ENCODE data around the gene VWF. TPM values are rescaled to one million over a fixed set of nuclear protein-coding genes. Genes with fewer than 3 reads are reported as not detected.

The VWF gene
- total and polyA plus RNA-seq, 2 of the 13 experiments (the other 11 are each of a cell fraction or from before 2014, with no cell fraction given) = 0.20 to 0.25 TPM

DNA sequence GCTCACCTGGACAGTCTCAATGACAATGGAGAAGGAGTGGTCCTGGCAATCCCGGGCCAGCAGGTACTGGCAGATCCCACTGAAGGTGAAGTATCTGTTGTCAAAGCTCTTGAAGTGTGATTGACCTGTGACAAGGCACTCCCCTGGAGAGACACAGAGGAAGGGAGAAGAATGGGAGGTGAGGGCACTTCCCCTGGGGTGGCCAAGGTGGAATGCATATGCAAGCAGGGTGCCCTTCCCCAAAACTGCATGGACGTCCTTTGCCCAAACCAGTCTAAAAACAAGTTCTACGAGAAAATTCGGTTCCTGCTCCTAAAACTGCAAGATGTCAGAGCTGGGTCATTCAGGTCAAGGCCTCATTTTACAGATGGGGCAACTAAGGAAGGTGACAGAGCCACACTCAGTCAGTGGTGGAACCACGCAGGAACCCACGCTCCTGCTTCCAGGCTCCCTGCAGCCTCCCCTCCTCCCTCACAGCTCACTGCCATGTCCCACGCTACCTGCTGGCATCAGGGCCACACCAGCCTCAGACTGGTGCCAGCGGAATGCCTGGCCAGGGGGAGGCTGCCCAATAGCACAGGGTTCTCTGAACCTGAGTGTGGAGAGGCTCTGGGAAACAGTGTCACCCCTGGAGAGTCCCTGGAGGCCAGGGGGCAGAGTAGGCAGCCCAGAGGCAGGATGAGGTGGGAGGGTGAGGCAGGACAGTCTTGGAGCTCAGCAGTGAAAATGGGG is 59.2 kb downstream of the VWF start (continued):
- TF ChIP-seq, protein P1, sequence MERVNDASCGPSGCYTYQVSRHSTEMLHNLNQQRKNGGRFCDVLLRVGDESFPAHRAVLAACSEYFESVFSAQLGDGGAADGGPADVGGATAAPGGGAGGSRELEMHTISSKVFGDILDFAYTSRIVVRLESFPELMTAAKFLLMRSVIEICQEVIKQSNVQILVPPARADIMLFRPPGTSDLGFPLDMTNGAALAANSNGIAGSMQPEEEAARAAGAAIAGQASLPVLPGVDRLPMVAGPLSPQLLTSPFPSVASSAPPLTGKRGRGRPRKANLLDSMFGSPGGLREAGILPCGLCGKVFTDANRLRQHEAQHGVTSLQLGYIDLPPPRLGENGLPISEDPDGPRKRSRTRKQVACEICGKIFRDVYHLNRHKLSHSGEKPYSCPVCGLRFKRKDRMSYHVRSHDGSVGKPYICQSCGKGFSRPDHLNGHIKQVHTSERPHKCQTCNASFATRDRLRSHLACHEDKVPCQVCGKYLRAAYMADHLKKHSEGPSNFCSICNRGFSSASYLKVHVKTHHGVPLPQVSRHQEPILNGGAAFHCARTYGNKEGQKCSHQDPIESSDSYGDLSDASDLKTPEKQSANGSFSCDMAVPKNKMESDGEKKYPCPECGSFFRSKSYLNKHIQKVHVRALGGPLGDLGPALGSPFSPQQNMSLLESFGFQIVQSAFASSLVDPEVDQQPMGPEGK (CRISPR knock-in tag; IDR thresholded peaks at IDR 0.05) = no peak
- TF ChIP-seq NR2F2 (IDR thresholded peaks at IDR 0.05; ENCODE audit: borderline replicate concordance, low read depth) (no peak), ERF (CRISPR knock-in tag; IDR thresholded peaks at IDR 0.05) (no peak)

GRCh38 chr12:6062757-6063735 is 61.4 kb downstream of the VWF start:
- H3K36me3 ChIP-seq (replicated peaks in 1 of 2; ENCODE audit: control insufficient read depth in 1 of 2, insufficient read depth in 2 of 2, low read length in 2 of 2) = no peaks in the 10 kb centered on the region
- intact Hi-C loops (cut with micrococcal nuclease; ENCODE audit: unreplicated experiment) (loop anchor here (1.0 to 5.0 kb wide), 3 partner anchors 119 to 222 kb away; no protein-coding TSS in a partner anchor), in situ Hi-C loops (cut with HindIII; ENCODE audit: extremely low pct_ligation_motif_present, low pct_unique_long_range_greater_than_20kb) (loop anchor here (5.0 to 25.0 kb wide), 3 partner anchors 119 to 399 kb away; partner anchors contain the start of genes TAPBPL and VAMP1)
- ChIA-PET POLR2A (no interaction called here), CTCF (ENCODE audit: low intra/inter-chr PET ratio, low total read pairs) (interaction anchor here (1.2 to 1.8 kb wide), 3 partner anchors 23 to 222 kb away, joined by 3 to 11 read pairs (median 3); no protein-coding TSS in a partner anchor)
- no TSS peak for BruUV-seq (replicated peaks)
- 26% methylated on average over 17 of the region's 20 CpGs for WGBS (ENCODE audit: low lambda C conversion rate)
- H3K27ac ChIP-seq (ENCODE audit: extremely low read length, insufficient read depth, low read length) = no peak overlapping the region
- FAIRE-seq (peak; percentile 60), ATAC-seq (peak; percentile 73), DNase-seq (ENCODE audit: low spot score) (peak; percentile 24)
- no peak overlapping the region for H2AFZ ChIP-seq (ENCODE audit: low read length)
- no peaks in the 10 kb centered on the region for H4K20me1 ChIP-seq (ENCODE audit: insufficient read depth, low read length)
- peak overlapping the region; percentile 53; the same call in 1 of the 2 replicates for H3K9ac ChIP-seq (ENCODE audit: insufficient read depth, low read depth, low read length)
- H3K4me3 ChIP-seq (replicated peaks in 1 of 3; ENCODE audit: insufficient read depth in 1 of 3, low read depth in 2 of 3, low read length in 3 of 3) = peak overlapping the region in 1 of 3 experiments; percentile 42; a peak in 1 of 6 replicates
- H3K27me3 ChIP-seq (ENCODE audit: control insufficient read depth in 1 of 2, insufficient read depth in 2 of 2, low read length in 2 of 2) = peaks cover 0 to 15% of the 10 kb centered on the region in 2 experiments; a peak in 2 of 5 replicates
- H3K4me1 ChIP-seq (ENCODE audit: insufficient read depth, low read length) = peaks cover 54% of the 10 kb centered on the region
- H3K4me2 ChIP-seq (ENCODE audit: low read depth, low read length) = peak overlapping the region; percentile 66
- no peaks in the 10 kb centered on the region for H3K79me2 ChIP-seq (ENCODE audit: insufficient read depth, low read length)
- no peaks in the 10 kb centered on the region for H3K9me3 ChIP-seq (ENCODE audit: low read length)
- TF ChIP-seq ZNF567 (CRISPR knock-in tag; IDR thresholded peaks at IDR 0.05; ENCODE audit: borderline replicate concordance) (no peak), IKZF1 (IDR thresholded peaks at IDR 0.05) (no peak), TBX2 (CRISPR knock-in tag; IDR thresholded peaks at IDR 0.05; ENCODE audit: borderline replicate concordance) (no peak), ZC3H4 (CRISPR knock-in tag; IDR thresholded peaks at IDR 0.05; ENCODE audit: borderline replicate concordance) (no peak), SCMH1 (CRISPR knock-in tag; IDR thresholded peaks at IDR 0.05; ENCODE audit: borderline replicate concordance) (no peak), RFX5 (IDR thresholded peaks at IDR 0.05; ENCODE audit: low read depth, low read length) (no peak; the same call in 1 of the 2 replicates), CBX1 (IDR thresholded peaks at IDR 0.05; ENCODE audit: low read depth) (no peak), SOX5 (CRISPR knock-in tag; IDR thresholded peaks at IDR 0.05; ENCODE audit: borderline replicate concordance) (peak; percentile 11; the same call in 1 of the 2 replicates), ZNF160 (CRISPR knock-in tag; IDR thresholded peaks at IDR 0.05) (no peak), TEAD3 (CRISPR knock-in tag; optimal IDR thresholded peaks at IDR 0.05; ENCODE audit: borderline replicate concordance) (peak; percentile 54)
- TF ChIP-seq, protein P2, sequence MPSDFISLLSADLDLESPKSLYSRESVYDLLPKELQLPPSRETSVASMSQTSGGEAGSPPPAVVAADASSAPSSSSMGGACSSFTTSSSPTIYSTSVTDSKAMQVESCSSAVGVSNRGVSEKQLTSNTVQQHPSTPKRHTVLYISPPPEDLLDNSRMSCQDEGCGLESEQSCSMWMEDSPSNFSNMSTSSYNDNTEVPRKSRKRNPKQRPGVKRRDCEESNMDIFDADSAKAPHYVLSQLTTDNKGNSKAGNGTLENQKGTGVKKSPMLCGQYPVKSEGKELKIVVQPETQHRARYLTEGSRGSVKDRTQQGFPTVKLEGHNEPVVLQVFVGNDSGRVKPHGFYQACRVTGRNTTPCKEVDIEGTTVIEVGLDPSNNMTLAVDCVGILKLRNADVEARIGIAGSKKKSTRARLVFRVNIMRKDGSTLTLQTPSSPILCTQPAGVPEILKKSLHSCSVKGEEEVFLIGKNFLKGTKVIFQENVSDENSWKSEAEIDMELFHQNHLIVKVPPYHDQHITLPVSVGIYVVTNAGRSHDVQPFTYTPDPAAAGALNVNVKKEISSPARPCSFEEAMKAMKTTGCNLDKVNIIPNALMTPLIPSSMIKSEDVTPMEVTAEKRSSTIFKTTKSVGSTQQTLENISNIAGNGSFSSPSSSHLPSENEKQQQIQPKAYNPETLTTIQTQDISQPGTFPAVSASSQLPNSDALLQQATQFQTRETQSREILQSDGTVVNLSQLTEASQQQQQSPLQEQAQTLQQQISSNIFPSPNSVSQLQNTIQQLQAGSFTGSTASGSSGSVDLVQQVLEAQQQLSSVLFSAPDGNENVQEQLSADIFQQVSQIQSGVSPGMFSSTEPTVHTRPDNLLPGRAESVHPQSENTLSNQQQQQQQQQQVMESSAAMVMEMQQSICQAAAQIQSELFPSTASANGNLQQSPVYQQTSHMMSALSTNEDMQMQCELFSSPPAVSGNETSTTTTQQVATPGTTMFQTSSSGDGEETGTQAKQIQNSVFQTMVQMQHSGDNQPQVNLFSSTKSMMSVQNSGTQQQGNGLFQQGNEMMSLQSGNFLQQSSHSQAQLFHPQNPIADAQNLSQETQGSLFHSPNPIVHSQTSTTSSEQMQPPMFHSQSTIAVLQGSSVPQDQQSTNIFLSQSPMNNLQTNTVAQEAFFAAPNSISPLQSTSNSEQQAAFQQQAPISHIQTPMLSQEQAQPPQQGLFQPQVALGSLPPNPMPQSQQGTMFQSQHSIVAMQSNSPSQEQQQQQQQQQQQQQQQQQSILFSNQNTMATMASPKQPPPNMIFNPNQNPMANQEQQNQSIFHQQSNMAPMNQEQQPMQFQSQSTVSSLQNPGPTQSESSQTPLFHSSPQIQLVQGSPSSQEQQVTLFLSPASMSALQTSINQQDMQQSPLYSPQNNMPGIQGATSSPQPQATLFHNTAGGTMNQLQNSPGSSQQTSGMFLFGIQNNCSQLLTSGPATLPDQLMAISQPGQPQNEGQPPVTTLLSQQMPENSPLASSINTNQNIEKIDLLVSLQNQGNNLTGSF (CRISPR knock-in tag; IDR thresholded peaks at IDR 0.05) = no peak

Data from HepG2 (cell line).